ENCODE data around the gene NOXRED1. TPM values are rescaled to one million over a fixed set of nuclear protein-coding genes. Genes with fewer than 3 reads are reported as not detected.

The NOXRED1 gene
- total and polyA plus RNA-seq, 2 donors (not counting 1 experiment from before 2014, with no cell fraction given), result 0.42 to 1.5 TPM

- H3K27me3 Mint-ChIP-seq, result no peaks in the 10 kb centered on the region
- H3K9me3 Mint-ChIP-seq (ENCODE audit: insufficient read depth), result no peaks in the 10 kb centered on the region
- CTCF ChIA-PET, result interaction anchor here (0.7 to 2.2 kb wide), 14 partner anchors 10 to 501 kb away, joined by 3 to 17 read pairs (median 3); partner anchors contain the start of genes GSTZ1 and POMT2
- H3K4me3 Mint-ChIP-seq, result peak within 1 kb of the TSS; percentile 95
- H3K79me2 ChIP-seq (ENCODE audit: control insufficient read depth, insufficient read depth, low read length), result peaks cover 48% of the 10 kb centered on the region
- intact Hi-C loops (cut with micrococcal nuclease), result loop anchor here (1.0 to 10.0 kb wide), 5 partner anchors 57 to 388 kb away; partner anchors contain the start of genes POMT2, SNW1, SPTLC2 and VIPAS39
- peaks cover 40% of the 10 kb centered on the region for H3K4me1 Mint-ChIP-seq
- H3K9ac ChIP-seq (ENCODE audit: low read length), result peak within 1 kb of the TSS; percentile 89
- no peak for TF ChIP-seq EZH2 (IDR thresholded peaks at IDR 0.05; ENCODE audit: borderline replicate concordance, insufficient read depth, low read depth, low read length, poor library complexity, severe bottlenecking)
- TF ChIP-seq CTCF (IDR thresholded peaks at IDR 0.05), result peak; percentile 48
- no peaks in the 10 kb centered on the region for H4K20me1 ChIP-seq (ENCODE audit: control insufficient read depth, insufficient read depth, low read length, poor library complexity, severe bottlenecking)
- no peaks in the 10 kb centered on the region for H3K36me3 ChIP-seq (replicated peaks in 1 of 2; ENCODE audit: control extremely low read depth in 1 of 2, control insufficient read depth in 1 of 2, extremely low read depth in 1 of 2, insufficient read depth in 2 of 2, low read length in 1 of 2)
- under 1% methylated on average over 69 of the region's 69 CpGs for WGBS (ENCODE audit: insufficient coverage)
- peak within 1 kb of the TSS; percentile 98 for H2AFZ ChIP-seq (ENCODE audit: insufficient read depth, low read depth, low read length, poor library complexity, severe bottlenecking)
- POLR2A ChIA-PET, result interaction anchor here (0.6 to 1.7 kb wide), 7 partner anchors 16 to 168 kb away, joined by 3 to 28 read pairs (median 4); partner anchors contain the start of genes AHSA1, GSTZ1, POMT2 and VIPAS39
- no peaks in the 10 kb centered on the region for H3K27me3 ChIP-seq (replicated peaks in 1 of 4; ENCODE audit: control extremely low read depth in 1 of 4, control insufficient read depth in 3 of 4, insufficient read depth in 4 of 4, low read length in 3 of 4)
- H3K27ac ChIP-seq (ENCODE audit: low read length in 2 of 2), result peak within 1 kb of the TSS; percentile 18 to 85
- peak within 1 kb of the TSS; percentile 91 for H3K27ac Mint-ChIP-seq
- ATAC-seq (ENCODE audit: low read depth) (peak; percentile 92), DNase-seq (peak; percentile 92)
- no peaks in the 10 kb centered on the region for H3K9me3 ChIP-seq (ENCODE audit: control extremely low read depth in 1 of 3, control insufficient read depth in 2 of 3, insufficient read depth in 1 of 3, low read length in 2 of 3)
- H3K4me3 ChIP-seq (ENCODE audit: control extremely low read depth in 1 of 5, extremely low read depth in 1 of 5, insufficient read depth in 1 of 5, low read depth in 2 of 5, low read length in 4 of 5), result peak within 1 kb of the TSS; percentile 79 to 100 (median 93)
- peak within 1 kb of the TSS; percentile 80 for H3K4me2 ChIP-seq (replicated peaks; ENCODE audit: low read depth, low read length, poor library complexity, severe bottlenecking)
- peaks cover 39 to 43% of the 10 kb centered on the region in 2 donors for H3K4me1 ChIP-seq (ENCODE audit: control insufficient read depth in 2 of 2, insufficient read depth in 2 of 2, low read length in 2 of 2)
Observed at GRCh38 chr14:77376771-77377501, 46.4 kb downstream of the NOXRED1 start, which contains the start of the genes SAMD15 and TMED8. TSS of gene SAMD15 (plus strand) at chr14:77377379. CDS start at chr14:77377419, 40 bp downstream. TSS of gene TMED8 (minus strand) at chr14:77377094. CDS start at chr14:77377053, 41 bp downstream.

Data from B cell (primary cell).